Measurements from ENCODE around the gene DNAH9.

The DNAH9 gene

DNA sequence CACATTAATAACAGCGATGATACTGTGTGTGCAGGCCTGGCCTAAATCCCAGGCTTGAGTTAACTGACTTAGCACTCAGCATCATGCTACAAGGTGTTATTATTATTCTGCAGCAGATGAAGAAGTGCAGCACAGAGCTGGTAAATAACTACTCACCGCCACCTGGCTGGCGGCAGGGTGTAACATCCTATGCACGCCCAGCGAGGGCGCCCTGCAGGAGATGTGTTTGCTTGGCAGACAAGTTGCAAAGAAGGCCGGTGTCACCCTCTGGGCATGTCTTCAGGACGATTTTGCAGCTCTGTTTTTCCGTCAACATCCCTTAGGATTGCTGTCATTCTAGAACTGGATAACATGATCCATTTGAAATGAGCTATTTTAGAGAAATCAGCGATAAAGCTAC, 30.1 kb downstream of the DNAH9 start:
- DNase-seq, result no peak
- Histone ChIP-seq H3K9ac (ENCODE audit: low read length) (no peak overlapping the region), H3K79me2 (ENCODE audit: control insufficient read depth, insufficient read depth, low read length) (no peaks in the 10 kb centered on the region), H3K36me3 (ENCODE audit: control insufficient read depth, insufficient read depth, low read length) (no peaks in the 10 kb centered on the region), H3K18ac (ENCODE audit: low read length) (no peak overlapping the region), H3K4ac (ENCODE audit: low read depth, low read length) (no peak overlapping the region), H4K5ac (ENCODE audit: low read length) (no peak overlapping the region), H3K23ac (ENCODE audit: low read length) (no peak overlapping the region), H3K27me3 (ENCODE audit: insufficient read depth, low read length, poor library complexity) (no peaks in the 10 kb centered on the region), H3K4me1 (ENCODE audit: control insufficient read depth, low read depth, low read length) (no peaks in the 10 kb centered on the region), H2BK5ac (ENCODE audit: low read length) (no peak overlapping the region), H3K27ac (ENCODE audit: low read depth, low read length) (no peak overlapping the region), H3K79me1 (ENCODE audit: low read length) (no peaks in the 10 kb centered on the region), H3K4me2 (ENCODE audit: low read length) (no peak overlapping the region), H3K56ac (ENCODE audit: low read length) (no peak overlapping the region), H2AK5ac (ENCODE audit: low read length) (no peak overlapping the region), H2BK15ac (replicated peaks; ENCODE audit: low read depth) (no peak overlapping the region), H4K8ac (ENCODE audit: low read depth, low read length) (no peak overlapping the region), H3K4me3 (ENCODE audit: low read length) (no peak overlapping the region), H2BK120ac (ENCODE audit: low read depth, low read length) (no peak overlapping the region)
- WGBS (ENCODE audit: extremely low coverage, insufficient coverage, low lambda C conversion rate), result no CpG with 5 or more reads among the region's 10 CpGs

DNA sequence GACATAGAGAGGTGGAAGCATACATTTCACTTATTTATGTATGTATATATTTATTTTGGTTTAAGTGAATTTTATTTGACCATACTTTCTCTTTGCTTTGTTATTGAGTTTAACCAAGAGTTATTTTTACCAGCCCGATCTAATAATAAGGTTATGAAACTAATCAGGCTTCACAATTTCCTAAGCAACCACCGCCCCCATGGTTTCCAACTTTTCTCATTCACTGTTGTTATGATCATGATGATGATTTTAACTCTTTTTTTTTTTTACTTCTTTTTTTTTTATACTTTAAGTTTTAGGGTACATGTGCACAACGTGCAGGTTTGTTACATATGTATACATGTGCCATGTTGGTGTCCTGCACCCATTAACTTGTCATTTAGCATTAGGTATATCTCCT, 30.6 kb downstream of the DNAH9 start:
- Histone ChIP-seq H4K5ac (ENCODE audit: low read length) (no peak overlapping the region), H3K27ac (ENCODE audit: low read depth, low read length) (no peak overlapping the region), H3K23ac (ENCODE audit: low read length) (no peak overlapping the region), H3K79me2 (ENCODE audit: control insufficient read depth, insufficient read depth, low read length) (no peaks in the 10 kb centered on the region), H2AK5ac (ENCODE audit: low read length) (no peak overlapping the region), H3K18ac (ENCODE audit: low read length) (no peak overlapping the region), H3K4ac (ENCODE audit: low read depth, low read length) (no peak overlapping the region), H3K4me1 (ENCODE audit: control insufficient read depth, low read depth, low read length) (no peaks in the 10 kb centered on the region), H3K27me3 (ENCODE audit: insufficient read depth, low read length, poor library complexity) (no peaks in the 10 kb centered on the region), H3K56ac (ENCODE audit: low read length) (no peak overlapping the region), H3K4me2 (ENCODE audit: low read length) (no peak overlapping the region), H2BK15ac (replicated peaks; ENCODE audit: low read depth) (no peak overlapping the region), H2BK5ac (ENCODE audit: low read length) (no peak overlapping the region), H3K4me3 (ENCODE audit: low read length) (no peak overlapping the region), H2BK120ac (ENCODE audit: low read depth, low read length) (no peak overlapping the region), H3K79me1 (ENCODE audit: low read length) (no peaks in the 10 kb centered on the region), H4K8ac (ENCODE audit: low read depth, low read length) (no peak overlapping the region), H3K9ac (ENCODE audit: low read length) (no peak overlapping the region), H3K36me3 (ENCODE audit: control insufficient read depth, insufficient read depth, low read length) (no peaks in the 10 kb centered on the region)
- no peak for DNase-seq
- WGBS (ENCODE audit: extremely low coverage, insufficient coverage, low lambda C conversion rate), result no CpG with 5 or more reads among the region's 3 CpGs

DNA sequence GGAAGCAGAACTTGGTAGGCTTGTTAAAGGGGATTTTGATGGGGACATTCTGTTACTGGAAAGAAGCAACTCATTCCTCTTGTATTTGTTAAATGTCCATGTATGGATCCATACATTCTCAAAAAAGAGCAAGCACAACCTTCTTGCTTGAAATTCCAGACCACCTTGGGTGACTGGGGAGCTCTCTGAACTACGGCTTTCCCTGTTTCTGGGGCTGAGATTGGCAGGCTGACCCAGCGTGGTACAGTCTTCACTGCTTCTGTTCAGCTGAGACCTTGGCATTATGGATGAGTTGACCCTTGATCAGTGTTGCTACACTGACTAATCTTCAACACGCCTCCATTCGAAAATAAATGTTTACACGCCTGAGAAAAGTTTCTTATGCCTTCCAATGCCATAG, 38.5 kb downstream of the DNAH9 start:
- Histone ChIP-seq H2AK5ac (ENCODE audit: low read length) (no peak overlapping the region), H2BK15ac (replicated peaks; ENCODE audit: low read depth) (no peak overlapping the region), H3K79me1 (ENCODE audit: low read length) (no peaks in the 10 kb centered on the region), H3K4me1 (ENCODE audit: control insufficient read depth, low read depth, low read length) (no peaks in the 10 kb centered on the region), H3K4me3 (ENCODE audit: low read length) (no peak overlapping the region), H3K36me3 (ENCODE audit: control insufficient read depth, insufficient read depth, low read length) (no peaks in the 10 kb centered on the region), H2BK120ac (ENCODE audit: low read depth, low read length) (no peak overlapping the region), H3K4ac (ENCODE audit: low read depth, low read length) (no peak overlapping the region), H3K56ac (ENCODE audit: low read length) (no peak overlapping the region), H3K9ac (ENCODE audit: low read length) (no peak overlapping the region), H4K5ac (ENCODE audit: low read length) (no peak overlapping the region), H2BK5ac (ENCODE audit: low read length) (no peak overlapping the region), H3K27me3 (ENCODE audit: insufficient read depth, low read length, poor library complexity) (no peaks in the 10 kb centered on the region), H4K8ac (ENCODE audit: low read depth, low read length) (no peak overlapping the region), H3K27ac (ENCODE audit: low read depth, low read length) (no peak overlapping the region), H3K4me2 (ENCODE audit: low read length) (no peak overlapping the region), H3K18ac (ENCODE audit: low read length) (no peak overlapping the region), H3K79me2 (ENCODE audit: control insufficient read depth, insufficient read depth, low read length) (no peaks in the 10 kb centered on the region), H3K23ac (ENCODE audit: low read length) (no peak overlapping the region)
- no peak for DNase-seq
- no CpG with 5 or more reads among the region's 5 CpGs for WGBS (ENCODE audit: extremely low coverage, insufficient coverage, low lambda C conversion rate)

DNA sequence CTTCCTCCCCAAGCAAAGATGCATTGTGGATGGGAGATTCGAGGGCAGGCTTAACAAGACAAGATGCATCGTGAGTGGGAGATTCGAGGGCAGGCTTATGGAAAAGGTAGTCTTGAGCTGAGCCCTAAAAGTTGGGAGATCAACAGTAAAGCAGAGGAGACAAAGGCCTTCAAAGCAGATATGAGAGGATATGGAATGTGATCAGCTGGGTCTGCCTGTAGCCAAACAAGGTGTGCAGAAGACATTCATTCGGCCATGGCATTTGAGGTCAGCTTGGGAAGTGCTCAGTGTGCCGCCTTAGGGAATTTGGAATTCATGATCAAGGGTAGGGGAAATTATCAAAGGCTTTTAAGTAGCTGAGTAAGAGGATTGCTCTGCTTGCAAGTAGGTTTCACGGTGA, 39.5 kb downstream of the DNAH9 start:
- Histone ChIP-seq H3K4ac (ENCODE audit: low read depth, low read length) (no peak overlapping the region), H3K23ac (ENCODE audit: low read length) (no peak overlapping the region), H3K4me1 (ENCODE audit: control insufficient read depth, low read depth, low read length) (no peaks in the 10 kb centered on the region), H3K18ac (ENCODE audit: low read length) (no peak overlapping the region), H2BK5ac (ENCODE audit: low read length) (no peak overlapping the region), H4K8ac (ENCODE audit: low read depth, low read length) (no peak overlapping the region), H3K4me2 (ENCODE audit: low read length) (no peak overlapping the region), H3K27ac (ENCODE audit: low read depth, low read length) (no peak overlapping the region), H2BK120ac (ENCODE audit: low read depth, low read length) (no peak overlapping the region), H4K5ac (ENCODE audit: low read length) (no peak overlapping the region), H3K27me3 (ENCODE audit: insufficient read depth, low read length, poor library complexity) (no peaks in the 10 kb centered on the region), H2AK5ac (ENCODE audit: low read length) (no peak overlapping the region), H2BK15ac (replicated peaks; ENCODE audit: low read depth) (no peak overlapping the region), H3K56ac (ENCODE audit: low read length) (no peak overlapping the region), H3K79me1 (ENCODE audit: low read length) (no peaks in the 10 kb centered on the region), H3K36me3 (ENCODE audit: control insufficient read depth, insufficient read depth, low read length) (no peaks in the 10 kb centered on the region), H3K79me2 (ENCODE audit: control insufficient read depth, insufficient read depth, low read length) (no peaks in the 10 kb centered on the region), H3K4me3 (ENCODE audit: low read length) (no peak overlapping the region), H3K9ac (ENCODE audit: low read length) (no peak overlapping the region)
- no CpG with 5 or more reads among the region's 6 CpGs for WGBS (ENCODE audit: extremely low coverage, insufficient coverage, low lambda C conversion rate)
- DNase-seq, result no peak

DNA sequence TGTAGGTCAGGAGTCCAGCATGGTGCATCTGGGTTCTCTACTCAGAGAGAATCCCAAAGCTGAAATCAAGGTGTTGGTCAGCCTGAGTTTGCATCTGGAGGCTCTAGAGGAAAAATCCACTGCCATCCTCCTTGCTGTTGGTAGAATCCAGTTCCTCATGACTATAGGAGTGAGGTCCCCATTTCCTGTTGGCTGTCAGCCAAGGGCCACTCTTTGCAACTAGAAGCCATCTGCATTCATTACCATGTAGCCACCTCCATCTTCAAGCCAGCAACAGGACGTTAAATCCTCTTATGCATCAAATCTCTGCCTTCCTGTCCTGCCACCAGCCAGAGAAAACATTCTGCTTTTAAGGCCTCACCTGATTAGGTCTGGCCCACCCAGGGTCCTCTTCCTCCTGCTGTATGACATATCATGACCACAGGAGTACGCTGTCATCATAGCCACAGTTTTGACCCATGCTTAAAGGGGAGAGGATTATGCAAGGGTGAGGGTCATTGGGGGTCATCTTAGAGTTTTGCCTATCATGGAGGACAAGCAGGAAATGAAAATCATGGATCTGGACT, 40.5 kb downstream of the DNAH9 start:
- Histone ChIP-seq H3K79me1 (ENCODE audit: low read length) (no peaks in the 10 kb centered on the region), H3K27me3 (ENCODE audit: insufficient read depth, low read length, poor library complexity) (no peaks in the 10 kb centered on the region), H2AK5ac (ENCODE audit: low read length) (no peak overlapping the region), H4K8ac (ENCODE audit: low read depth, low read length) (no peak overlapping the region), H3K79me2 (ENCODE audit: control insufficient read depth, insufficient read depth, low read length) (no peaks in the 10 kb centered on the region), H3K4me3 (ENCODE audit: low read length) (no peak overlapping the region), H3K4me1 (ENCODE audit: control insufficient read depth, low read depth, low read length) (no peaks in the 10 kb centered on the region), H2BK120ac (ENCODE audit: low read depth, low read length) (no peak overlapping the region), H3K56ac (ENCODE audit: low read length) (no peak overlapping the region), H3K4me2 (ENCODE audit: low read length) (no peak overlapping the region), H3K27ac (ENCODE audit: low read depth, low read length) (no peak overlapping the region), H2BK15ac (replicated peaks; ENCODE audit: low read depth) (no peak overlapping the region), H3K9ac (ENCODE audit: low read length) (no peak overlapping the region), H2BK5ac (ENCODE audit: low read length) (no peak overlapping the region), H3K18ac (ENCODE audit: low read length) (no peak overlapping the region), H3K23ac (ENCODE audit: low read length) (no peak overlapping the region), H4K5ac (ENCODE audit: low read length) (no peak overlapping the region), H3K4ac (ENCODE audit: low read depth, low read length) (no peak overlapping the region), H3K36me3 (ENCODE audit: control insufficient read depth, insufficient read depth, low read length) (no peaks in the 10 kb centered on the region)
- no CpG with 5 or more reads among the region's 2 CpGs for WGBS (ENCODE audit: extremely low coverage, insufficient coverage, low lambda C conversion rate)
- DNase-seq, result no peak

DNA sequence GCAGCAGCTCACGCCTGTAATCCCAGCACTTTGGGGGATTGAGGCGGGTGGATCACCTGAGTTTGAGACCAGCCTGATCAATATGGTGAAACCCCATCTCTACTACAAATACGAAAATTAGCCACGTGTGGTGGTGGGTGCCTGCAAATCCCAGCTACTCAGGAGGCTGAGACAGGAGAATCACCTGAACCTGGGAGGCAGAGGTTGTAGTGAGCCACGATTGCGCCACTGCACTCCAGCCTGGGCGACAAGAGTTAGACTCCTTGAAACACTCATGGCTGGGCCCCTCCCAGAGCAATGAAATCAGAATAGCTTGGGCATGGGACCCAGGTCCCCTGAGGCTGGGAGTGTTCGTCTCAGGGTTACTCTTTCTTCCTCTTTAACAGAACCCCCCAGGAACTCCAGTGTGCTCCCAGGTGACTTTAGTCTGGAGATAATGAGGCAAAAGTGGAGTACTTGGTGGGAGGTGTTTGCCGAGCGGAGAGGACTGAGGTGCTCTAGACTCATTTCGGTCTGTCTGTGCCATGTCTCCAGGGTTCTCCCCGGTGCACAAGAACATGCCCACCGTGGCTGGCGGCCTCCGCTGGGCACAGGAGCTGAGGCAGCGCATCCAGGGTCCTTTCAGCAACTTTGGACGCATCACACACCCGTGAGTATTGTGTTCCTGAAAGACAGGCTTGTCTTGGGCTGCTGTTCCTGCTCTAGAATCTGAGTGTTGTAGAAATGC, 41.6 kb downstream of the DNAH9 start:
- H3K4ac ChIP-seq (ENCODE audit: low read depth, low read length), result no peak overlapping the region
- no peaks in the 10 kb centered on the region for H3K79me1 ChIP-seq (ENCODE audit: low read length)
- no CpG with 5 or more reads among the region's 18 CpGs for WGBS (ENCODE audit: extremely low coverage, insufficient coverage, low lambda C conversion rate)
- no peak overlapping the region for H3K4me3 ChIP-seq (ENCODE audit: low read length)
- no peak for DNase-seq
- no peak overlapping the region for H4K8ac ChIP-seq (ENCODE audit: low read depth, low read length)
- H2BK15ac ChIP-seq (replicated peaks; ENCODE audit: low read depth), result no peak overlapping the region
- no peak overlapping the region for H3K4me2 ChIP-seq (ENCODE audit: low read length)
- no peak overlapping the region for H3K18ac ChIP-seq (ENCODE audit: low read length)
- H2BK120ac ChIP-seq (ENCODE audit: low read depth, low read length), result no peak overlapping the region
- H3K27me3 ChIP-seq (ENCODE audit: insufficient read depth, low read length, poor library complexity), result no peaks in the 10 kb centered on the region
- no peak overlapping the region for H4K5ac ChIP-seq (ENCODE audit: low read length)
- no peak overlapping the region for H3K56ac ChIP-seq (ENCODE audit: low read length)
- H3K27ac ChIP-seq (ENCODE audit: low read depth, low read length), result no peak overlapping the region
- no peak overlapping the region for H2BK5ac ChIP-seq (ENCODE audit: low read length)
- no peak overlapping the region for H3K23ac ChIP-seq (ENCODE audit: low read length)
- no peak overlapping the region for H3K9ac ChIP-seq (ENCODE audit: low read length)
- H3K4me1 ChIP-seq (ENCODE audit: control insufficient read depth, low read depth, low read length), result no peaks in the 10 kb centered on the region
- H3K36me3 ChIP-seq (ENCODE audit: control insufficient read depth, insufficient read depth, low read length), result no peaks in the 10 kb centered on the region
- no peak overlapping the region for H2AK5ac ChIP-seq (ENCODE audit: low read length)
- H3K79me2 ChIP-seq (ENCODE audit: control insufficient read depth, insufficient read depth, low read length), result no peaks in the 10 kb centered on the region

All from mesendoderm (in vitro differentiated cells).